PC-9 (cell line): ENCODE results near the gene TOP1. TPM values are rescaled to one million over a fixed set of nuclear protein-coding genes. Genes with fewer than 3 reads are reported as not detected.

Experiments
- BruUV-seq: library from RNA; stranded (reverse); fragments of 400-500 nt; replicated peaks from 2 replicates; lab custom pipeline; 2021; lab: Mats Ljungman, UMichigan
- CTCF ChIA-PET: fragments of 300-600 bp; sonication (Branson Sonifier 250); formaldehyde crosslinking; loops from one replicate; lab custom pipeline; 2022; ENCODE audit warnings: antibody characterized with exemption; lab: Charles Lee
- POLR2A ChIA-PET: fragments of 300-600 bp; sonication (Branson Sonifier 250); formaldehyde crosslinking; loops from one replicate; lab custom pipeline; 2022; ENCODE audit warnings: antibody characterized with exemption; ENCODE audit not compliant: unreplicated experiment; lab: Charles Lee
- DNase-seq, 2 experiments: peaks; one replicate each; pipeline versions ENCODE4 v3.0.0 to v3.0.0-alpha.2; 2015 to 2022; ENCODE audit warnings: mixed read lengths in 1 of 2
- H2AFZ ChIP-seq: fragments of 200-600 bp; sonication (generic); 2 replicates; pipeline ENCODE4 v1.8.1; 2017; ENCODE audit warnings: antibody characterized with exemption
- H3F3A ChIP-seq: fragments of 200-600 bp; sonication (generic); 2 replicates; pipeline ENCODE4 v1.8.1; 2017; ENCODE audit warnings: antibody characterized with exemption, mild to moderate bottlenecking, low read depth; ENCODE audit not compliant: insufficient read depth
- H3K27ac ChIP-seq: fragments of 200-600 bp; sonication (generic); 2 replicates; pipeline ENCODE4 v1.6.1; 2016; ENCODE audit warnings: mixed run types
- H3K27me3 ChIP-seq: fragments of 200-600 bp; sonication (generic); 2 replicates; pipeline ENCODE4 v1.6.1; 2016; ENCODE audit warnings: low read depth, mixed run types; ENCODE audit not compliant: insufficient read depth
- H3K36me3 ChIP-seq: fragments of 200-600 bp; sonication (generic); 2 replicates; pipeline ENCODE4 v1.6.1; 2016; ENCODE audit warnings: low read depth, mixed run types
- H3K4me1 ChIP-seq: fragments of 200-600 bp; sonication (generic); replicated peaks from 2 replicates; pipeline ENCODE4 v1.6.1; 2016; ENCODE audit warnings: mixed run types; ENCODE audit not compliant: insufficient read depth
- H3K4me2 ChIP-seq: fragments of 200-600 bp; sonication (generic); 2 replicates; pipeline ENCODE4 v1.6.1; 2017; ENCODE audit warnings: mixed run types
- H3K4me3 ChIP-seq: fragments of 200-600 bp; sonication (generic); 2 replicates; pipeline ENCODE4 v1.6.1; 2016; ENCODE audit warnings: mixed run types
- H3K79me2 ChIP-seq: fragments of 200-600 bp; sonication (generic); 2 replicates; pipeline ENCODE4 v1.6.1; 2017; ENCODE audit warnings: low read depth, mixed run types
- H3K9me2 ChIP-seq: fragments of 200-600 bp; sonication (generic); 2 replicates; pipeline ENCODE4 v1.8.1; 2017; ENCODE audit warnings: mild to moderate bottlenecking; ENCODE audit not compliant: insufficient read depth
- H3K9me3 ChIP-seq: fragments of 200-600 bp; sonication (generic); 2 replicates; pipeline ENCODE4 v1.8.1; 2016; ENCODE audit warnings: low read depth; ENCODE audit not compliant: insufficient read depth
- H4K20me1 ChIP-seq: fragments of 200-600 bp; sonication (generic); 2 replicates; pipeline ENCODE4 v1.8.1; 2017; ENCODE audit not compliant: insufficient read depth
- EZH2 ChIP-seq: fragments of 200-600 bp; sonication (generic); IDR thresholded peaks from 2 replicates; pipeline ENCODE4 v1.8.0; 2017; ENCODE audit warnings: antibody characterized with exemption, low read depth
- intact Hi-C: fragments of 100-400 bp; cut with micrococcal nuclease; formaldehyde crosslinking; loops from one replicate; pipeline ENCODE4 v1.10.0; 2022; ENCODE audit not compliant: unreplicated experiment
- total RNA-seq: library from RNA; stranded (reverse); gene quantifications from 2 replicates; pipeline ENCODE4 v1.2.3, GENCODE V29; 2021
- TF ChIP-seq, protein P1 (sequence below): fragments of 200-600 bp; sonication (generic); conservative IDR thresholded peaks from 2 replicates; pipeline ENCODE4 v1.6.1; 2017; ENCODE audit warnings: mixed run types, antibody characterized with exemption, mild to moderate bottlenecking, moderate library complexity

TOP1 gene
- total RNA-seq, 1 experiment from 2014 or later = 55.8 TPM

DNA sequence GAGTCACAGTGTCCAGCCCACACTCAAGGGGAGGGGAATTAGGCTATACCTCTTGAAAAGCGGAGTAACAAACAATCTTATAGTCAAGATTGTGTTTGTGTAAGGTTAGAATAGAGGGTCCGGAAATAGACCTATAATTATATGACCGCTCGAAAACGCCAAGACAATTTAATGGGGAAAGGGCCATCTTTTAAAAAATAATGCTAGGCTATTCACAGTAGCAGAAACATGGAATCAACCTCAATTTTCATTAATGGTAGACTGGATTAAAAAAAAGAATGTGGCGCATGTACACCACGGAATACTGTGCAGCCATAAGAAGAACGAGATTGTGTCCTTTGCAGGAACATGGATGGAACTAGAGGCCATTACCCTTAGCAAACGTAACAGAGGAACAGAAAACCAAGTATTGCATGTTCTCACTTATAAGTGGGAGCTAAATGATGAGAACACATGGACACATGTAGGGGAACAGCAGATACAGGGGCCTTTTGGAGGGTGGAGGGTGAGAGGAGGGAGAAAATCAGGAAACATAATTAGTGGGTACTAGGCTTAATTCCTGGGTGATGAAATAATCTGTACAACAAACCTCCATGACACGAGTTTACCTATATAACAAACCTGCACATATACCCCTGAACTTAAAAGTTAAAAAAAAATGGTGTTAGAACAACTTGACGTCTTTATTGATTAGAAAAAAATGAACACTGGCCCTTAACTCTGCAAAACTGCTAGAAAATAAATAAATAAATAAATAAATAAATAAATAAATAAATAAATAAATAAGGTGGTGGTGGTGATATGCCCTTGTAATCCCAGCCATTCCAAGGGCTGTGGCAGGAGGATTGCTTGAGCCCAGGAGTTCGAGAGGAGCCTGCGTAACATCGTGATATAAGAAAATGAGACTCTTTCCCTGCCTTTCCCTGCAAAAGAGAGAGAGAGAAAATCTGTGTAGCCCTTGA, 30.3 kb downstream of the TOP1 start:
- no peak overlapping the region for H2AFZ ChIP-seq
- no peaks in the 10 kb centered on the region for H3K4me1 ChIP-seq
- POLR2A ChIA-PET = no interaction called here
- DNase-seq = no peak
- BruUV-seq = no TSS peak
- H3F3A ChIP-seq = peaks cover 28% of the 10 kb centered on the region; the same call in 1 of the 2 replicates
- peaks cover 64% of the 10 kb centered on the region for H4K20me1 ChIP-seq
- H3K9me3 ChIP-seq = no peaks in the 10 kb centered on the region
- no peaks in the 10 kb centered on the region for H3K27me3 ChIP-seq
- CTCF ChIA-PET = interaction anchor here (0.7 kb wide), 1 partner anchor 72 kb away, joined by 3 read pairs; no protein-coding TSS in a partner anchor
- H3K79me2 ChIP-seq = peaks cover 97% of the 10 kb centered on the region
- no peak overlapping the region for H3K4me2 ChIP-seq
- no peak overlapping the region for H3K4me3 ChIP-seq
- H3K27ac ChIP-seq = no peak overlapping the region
- intact Hi-C loops = no loop called here
- TF ChIP-seq, protein P1, sequence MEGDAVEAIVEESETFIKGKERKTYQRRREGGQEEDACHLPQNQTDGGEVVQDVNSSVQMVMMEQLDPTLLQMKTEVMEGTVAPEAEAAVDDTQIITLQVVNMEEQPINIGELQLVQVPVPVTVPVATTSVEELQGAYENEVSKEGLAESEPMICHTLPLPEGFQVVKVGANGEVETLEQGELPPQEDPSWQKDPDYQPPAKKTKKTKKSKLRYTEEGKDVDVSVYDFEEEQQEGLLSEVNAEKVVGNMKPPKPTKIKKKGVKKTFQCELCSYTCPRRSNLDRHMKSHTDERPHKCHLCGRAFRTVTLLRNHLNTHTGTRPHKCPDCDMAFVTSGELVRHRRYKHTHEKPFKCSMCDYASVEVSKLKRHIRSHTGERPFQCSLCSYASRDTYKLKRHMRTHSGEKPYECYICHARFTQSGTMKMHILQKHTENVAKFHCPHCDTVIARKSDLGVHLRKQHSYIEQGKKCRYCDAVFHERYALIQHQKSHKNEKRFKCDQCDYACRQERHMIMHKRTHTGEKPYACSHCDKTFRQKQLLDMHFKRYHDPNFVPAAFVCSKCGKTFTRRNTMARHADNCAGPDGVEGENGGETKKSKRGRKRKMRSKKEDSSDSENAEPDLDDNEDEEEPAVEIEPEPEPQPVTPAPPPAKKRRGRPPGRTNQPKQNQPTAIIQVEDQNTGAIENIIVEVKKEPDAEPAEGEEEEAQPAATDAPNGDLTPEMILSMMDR = no peak
- no peak for TF ChIP-seq EZH2
- H3K36me3 ChIP-seq = peaks cover 64% of the 10 kb centered on the region
- no peaks in the 10 kb centered on the region for H3K9me2 ChIP-seq

DNA sequence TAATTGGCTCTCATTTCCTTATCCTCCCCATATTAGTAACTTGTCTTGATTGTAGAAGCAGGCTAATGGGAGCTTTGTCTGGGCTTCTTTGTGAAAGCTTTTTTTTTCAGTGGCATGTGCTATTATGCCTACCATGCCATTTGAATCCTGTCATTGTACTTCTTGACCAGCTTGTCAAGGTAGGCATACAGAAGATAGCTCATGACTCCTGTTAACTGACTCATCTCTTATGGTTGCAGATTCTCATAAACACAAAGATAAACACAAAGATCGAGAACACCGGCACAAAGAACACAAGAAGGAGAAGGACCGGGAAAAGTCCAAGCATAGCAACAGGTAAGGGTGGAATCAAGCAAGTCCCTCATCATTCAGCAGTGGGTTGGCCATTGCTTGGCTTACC, 32.5 kb downstream of the TOP1 start:
- Histone ChIP-seq H4K20me1 (peaks cover 65% of the 10 kb centered on the region), H3F3A (peaks cover 44% of the 10 kb centered on the region), H3K27ac (no peak overlapping the region), H3K4me3 (no peak overlapping the region), H3K36me3 (peaks cover 59% of the 10 kb centered on the region), H3K4me1 (no peaks in the 10 kb centered on the region), H3K9me3 (no peaks in the 10 kb centered on the region), H3K9me2 (no peaks in the 10 kb centered on the region), H3K4me2 (no peak overlapping the region), H3K27me3 (no peaks in the 10 kb centered on the region), H2AFZ (no peak overlapping the region), H3K79me2 (peaks cover 97% of the 10 kb centered on the region)
- intact Hi-C loops = no loop called here
- no peak for DNase-seq
- TF ChIP-seq, protein P1 = no peak
- TF ChIP-seq EZH2 = no peak
- CTCF ChIA-PET = no interaction called here
- BruUV-seq = no TSS peak
- POLR2A ChIA-PET = no interaction called here

DNA sequence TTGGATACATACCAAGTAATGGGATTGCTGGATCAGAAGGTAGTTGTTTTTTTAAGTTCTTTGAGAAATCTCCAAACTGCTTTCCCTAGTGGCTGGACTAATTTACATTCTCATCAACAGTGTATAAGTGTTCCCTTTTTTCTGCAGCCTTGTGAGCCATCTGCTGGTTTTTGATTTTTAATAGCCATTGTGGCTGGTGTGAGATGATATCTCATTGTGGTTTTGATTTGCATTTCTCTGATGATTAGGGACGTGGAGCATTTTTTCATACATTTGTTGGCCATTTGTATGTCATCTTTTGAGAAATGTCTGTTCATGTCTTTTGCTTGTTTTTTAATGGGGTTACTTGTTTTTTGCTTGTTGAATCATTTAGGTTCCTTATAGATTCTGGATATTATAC, 34.8 kb downstream of the TOP1 start:
- TF ChIP-seq, protein P1 = no peak
- TF ChIP-seq EZH2 = no peak
- BruUV-seq = no TSS peak
- POLR2A ChIA-PET = no interaction called here
- no peaks in the 10 kb centered on the region for H3K9me2 ChIP-seq
- H4K20me1 ChIP-seq = peaks cover 56% of the 10 kb centered on the region
- no peaks in the 10 kb centered on the region for H3K9me3 ChIP-seq
- no peaks in the 10 kb centered on the region for H3K4me1 ChIP-seq
- H3K36me3 ChIP-seq = peaks cover 72% of the 10 kb centered on the region
- no peak overlapping the region for H3K27ac ChIP-seq
- H3F3A ChIP-seq = peaks cover 53% of the 10 kb centered on the region
- no peak overlapping the region for H3K4me2 ChIP-seq
- DNase-seq = no peak
- H3K79me2 ChIP-seq = peaks cover 96% of the 10 kb centered on the region
- intact Hi-C loops = no loop called here
- H2AFZ ChIP-seq = no peak overlapping the region
- CTCF ChIA-PET = no interaction called here
- H3K27me3 ChIP-seq = no peaks in the 10 kb centered on the region
- no peak overlapping the region for H3K4me3 ChIP-seq
